ENCODE results near the gene JPH3. TPM values are rescaled to one million over a fixed set of nuclear protein-coding genes. Genes with fewer than 3 reads are reported as not detected.
"Not testable (repeated sequence)": the region's sequence is repeated elsewhere in the genome, so short reads cannot be mapped to it uniquely, and the experiment has no call there.

The JPH3 gene
- total RNA-seq, 1 experiment from 2014 or later = 0.57 TPM

GRCh38 chr16:87722590-87723225, 120.4 kb downstream of the JPH3 start:
- CTCF ChIA-PET = interaction anchor here (1.2 kb wide), 1 partner anchor 16 kb away, joined by 16 read pairs; no protein-coding TSS in a partner anchor
- H3K36me3 Mint-ChIP-seq (ENCODE audit: insufficient read depth, unreplicated experiment) = peaks cover 59% of the 10 kb centered on the region
- DNase-seq = no peak
- BruUV-seq (replicated peaks) = no TSS peak
- intact Hi-C loops (cut with micrococcal nuclease; ENCODE audit: unreplicated experiment) = no loop called here
- H3K9me3 Mint-ChIP-seq (ENCODE audit: low read depth, unreplicated experiment) = no peaks in the 10 kb centered on the region
- H3K27me3 Mint-ChIP-seq (ENCODE audit: unreplicated experiment) = no peaks in the 10 kb centered on the region
- no peaks in the 10 kb centered on the region for H3K4me1 Mint-ChIP-seq (ENCODE audit: low read depth, unreplicated experiment)
- H3K27ac Mint-ChIP-seq (ENCODE audit: unreplicated experiment) = no peak overlapping the region
- H3K4me3 Mint-ChIP-seq (ENCODE audit: low read depth, unreplicated experiment) = no peak overlapping the region
- TF ChIP-seq CTCF (IDR thresholded peaks at IDR 0.05; ENCODE audit: unreplicated experiment) = no peak

DNA sequence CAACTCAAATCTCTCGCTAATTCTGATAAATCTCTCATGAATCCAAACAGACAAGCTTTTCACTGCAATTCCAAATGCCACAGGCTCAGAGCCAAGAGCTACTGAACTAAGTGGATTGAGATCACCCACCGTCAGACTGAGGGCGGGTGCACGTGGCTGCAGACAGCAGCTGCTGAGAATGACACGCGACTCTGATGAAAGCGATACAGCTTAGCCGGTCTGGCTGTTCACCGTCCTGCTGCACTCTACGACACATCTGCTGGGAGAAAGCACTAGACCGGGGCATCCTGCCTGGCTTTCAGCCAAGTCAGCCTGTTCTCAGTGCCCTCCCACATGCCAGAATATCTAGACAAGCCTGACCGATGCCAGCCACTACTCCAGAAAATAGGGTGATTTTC, 120.9 kb downstream of the JPH3 start:
- BruUV-seq (replicated peaks) = no TSS peak
- TF ChIP-seq CTCF (IDR thresholded peaks at IDR 0.05; ENCODE audit: unreplicated experiment) = no peak
- Mint-ChIP-seq H3K4me1 (ENCODE audit: low read depth, unreplicated experiment) (no peaks in the 10 kb centered on the region), H3K36me3 (ENCODE audit: insufficient read depth, unreplicated experiment) (peaks cover 64% of the 10 kb centered on the region), H3K27ac (ENCODE audit: unreplicated experiment) (no peak overlapping the region), H3K9me3 (ENCODE audit: low read depth, unreplicated experiment) (no peaks in the 10 kb centered on the region), H3K4me3 (ENCODE audit: low read depth, unreplicated experiment) (no peak overlapping the region), H3K27me3 (ENCODE audit: unreplicated experiment) (no peaks in the 10 kb centered on the region)
- CTCF ChIA-PET = no interaction called here
- intact Hi-C loops (cut with micrococcal nuclease; ENCODE audit: unreplicated experiment) = no loop called here
- DNase-seq = no peak

DNA sequence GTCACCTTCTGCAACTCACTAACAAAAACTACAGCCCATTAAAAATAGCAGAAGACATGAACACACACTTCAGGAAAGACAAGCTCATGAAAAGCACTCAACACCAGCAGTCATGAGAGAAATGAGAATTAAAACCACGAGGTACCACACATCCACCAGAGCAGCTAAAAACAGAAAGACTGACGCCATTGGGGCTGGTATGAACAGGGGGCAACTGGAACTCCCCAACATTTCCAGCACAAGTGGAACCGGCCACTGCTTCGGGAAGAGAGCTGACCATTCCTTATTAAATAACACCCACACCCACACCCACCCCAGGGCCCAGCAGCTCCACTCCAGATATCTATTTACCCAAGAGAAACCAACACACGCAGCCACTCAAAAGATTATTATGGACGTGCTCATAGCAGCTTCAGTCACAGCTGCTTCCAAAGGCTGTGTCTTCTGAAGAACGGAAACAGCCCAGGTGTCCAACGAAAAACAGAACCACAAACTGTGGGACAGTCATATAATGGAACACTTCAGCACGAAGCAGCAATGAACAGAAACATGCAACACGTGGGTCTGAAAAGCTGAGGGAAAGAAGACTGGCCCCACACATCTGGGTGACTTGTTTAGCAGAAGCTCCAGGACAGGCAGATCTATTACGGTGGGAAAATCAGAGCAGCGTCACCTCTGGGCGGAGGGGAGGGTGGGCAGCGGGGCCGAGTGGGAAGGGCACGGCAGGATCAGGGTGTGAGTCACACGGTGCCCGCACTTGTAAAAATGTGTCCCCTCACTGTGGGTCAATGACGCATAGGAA, 122.4 kb downstream of the JPH3 start:
- DNase-seq = no peak
- Mint-ChIP-seq H3K4me1 (ENCODE audit: low read depth, unreplicated experiment) (no peaks in the 10 kb centered on the region), H3K4me3 (ENCODE audit: low read depth, unreplicated experiment) (no peak overlapping the region), H3K27me3 (ENCODE audit: unreplicated experiment) (no peaks in the 10 kb centered on the region), H3K27ac (ENCODE audit: unreplicated experiment) (no peak overlapping the region), H3K9me3 (ENCODE audit: low read depth, unreplicated experiment) (no peaks in the 10 kb centered on the region), H3K36me3 (ENCODE audit: insufficient read depth, unreplicated experiment) (peaks cover 66% of the 10 kb centered on the region)
- intact Hi-C loops (cut with micrococcal nuclease; ENCODE audit: unreplicated experiment) = no loop called here
- no peak for TF ChIP-seq CTCF (IDR thresholded peaks at IDR 0.05; ENCODE audit: unreplicated experiment)
- BruUV-seq (replicated peaks) = no TSS peak
- CTCF ChIA-PET = no interaction called here

DNA sequence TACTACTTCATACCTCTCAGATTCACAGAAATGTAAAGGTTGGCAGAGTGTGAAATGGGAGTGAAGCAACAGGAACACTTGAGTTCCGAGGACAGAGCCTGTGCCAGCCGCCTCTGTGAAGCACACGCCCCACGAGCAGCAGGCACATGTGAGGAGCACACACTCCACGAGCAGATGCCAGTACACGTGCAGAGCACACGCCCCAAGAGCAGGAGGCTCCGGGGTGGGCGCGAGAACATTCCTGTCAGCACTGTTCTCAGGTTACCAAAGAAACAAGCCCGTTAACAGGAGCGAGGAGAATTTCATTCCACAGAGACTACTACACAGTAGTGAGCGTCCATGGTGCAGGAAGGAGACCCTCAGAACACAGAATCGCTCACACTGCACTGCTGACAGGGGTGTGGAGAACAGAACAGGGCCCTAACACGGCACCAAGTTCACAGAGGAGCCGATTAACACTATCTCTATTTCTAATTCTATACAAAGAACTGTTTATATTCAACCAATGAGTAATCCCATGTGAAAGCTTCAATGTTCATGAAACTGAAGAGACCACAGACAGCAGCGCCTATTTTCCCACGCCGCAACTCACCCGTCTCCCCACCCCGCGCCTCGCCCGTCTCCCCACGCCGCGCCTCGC, 123.4 kb downstream of the JPH3 start:
- no peak overlapping the region for H3K27ac Mint-ChIP-seq (ENCODE audit: unreplicated experiment)
- peaks cover 62% of the 10 kb centered on the region for H3K36me3 Mint-ChIP-seq (ENCODE audit: insufficient read depth, unreplicated experiment)
- intact Hi-C loops (cut with micrococcal nuclease; ENCODE audit: unreplicated experiment) = no loop called here
- CTCF ChIA-PET = no interaction called here
- H3K9me3 Mint-ChIP-seq (ENCODE audit: low read depth, unreplicated experiment) = no peaks in the 10 kb centered on the region
- DNase-seq = no peak
- H3K4me1 Mint-ChIP-seq (ENCODE audit: low read depth, unreplicated experiment) = no peaks in the 10 kb centered on the region
- BruUV-seq (replicated peaks) = no TSS peak
- no peak overlapping the region for H3K4me3 Mint-ChIP-seq (ENCODE audit: low read depth, unreplicated experiment)
- H3K27me3 Mint-ChIP-seq (ENCODE audit: unreplicated experiment) = no peaks in the 10 kb centered on the region
- TF ChIP-seq CTCF (IDR thresholded peaks at IDR 0.05; ENCODE audit: unreplicated experiment) = no peak

- H3K36me3 Mint-ChIP-seq (ENCODE audit: insufficient read depth, unreplicated experiment) = peaks cover 62% of the 10 kb centered on the region
- H3K9me3 Mint-ChIP-seq (ENCODE audit: low read depth, unreplicated experiment); H3K27me3 Mint-ChIP-seq (ENCODE audit: unreplicated experiment); H3K4me3 Mint-ChIP-seq (ENCODE audit: low read depth, unreplicated experiment); DNase-seq; H3K4me1 Mint-ChIP-seq (ENCODE audit: low read depth, unreplicated experiment); BruUV-seq (replicated peaks); intact Hi-C loops (cut with micrococcal nuclease; ENCODE audit: unreplicated experiment): not testable (repeated sequence)
- H3K27ac Mint-ChIP-seq (ENCODE audit: unreplicated experiment) = peak overlapping the region; percentile 53
- CTCF ChIA-PET = interaction anchor here (0.6 kb wide), 1 partner anchor 158 kb away, joined by 3 read pairs; no protein-coding TSS in a partner anchor
These were observed 124.3 kb downstream of the JPH3 start for GRCh38 chr16:87726577-87726976.

Data from Calu3 (cell line).